ENCODE measurements around the gene DNAJC6.

Gene DNAJC6

GRCh38 chr1:65299328-65299727, 10.0 kb upstream of the DNAJC6 start:
- H3K4me1 ChIP-seq (ENCODE audit: low read depth, poor library complexity, severe bottlenecking), result no peaks in the 10 kb centered on the region
- no peak for TF ChIP-seq CTCF (conservative IDR thresholded peaks at IDR 0.05; ENCODE audit: low read depth, low read length)
- H3K4me3 ChIP-seq (IDR thresholded peaks at IDR 0.05; ENCODE audit: insufficient read depth, low read depth, low read length), result no peak overlapping the region
- no peaks in the 10 kb centered on the region for H3K79me2 ChIP-seq (ENCODE audit: insufficient read depth, low read depth)
- no peaks in the 10 kb centered on the region for H3K27me3 ChIP-seq (ENCODE audit: insufficient read depth, low read depth)
- no peak overlapping the region for H3K27ac ChIP-seq
- no peaks in the 10 kb centered on the region for H4K20me1 ChIP-seq (ENCODE audit: insufficient read depth)
- no peak overlapping the region for H3K4me2 ChIP-seq
- no peaks in the 10 kb centered on the region for H3K36me3 ChIP-seq (ENCODE audit: insufficient read depth)
- H3K9ac ChIP-seq, result no peak overlapping the region
- H2AFZ ChIP-seq (ENCODE audit: low read depth), result no peak overlapping the region

- Histone ChIP-seq H3K27ac (no peak overlapping the region), H3K79me2 (ENCODE audit: insufficient read depth, low read depth) (no peaks in the 10 kb centered on the region), H3K27me3 (ENCODE audit: insufficient read depth, low read depth) (no peaks in the 10 kb centered on the region), H3K36me3 (ENCODE audit: insufficient read depth) (no peaks in the 10 kb centered on the region), H3K4me1 (ENCODE audit: low read depth, poor library complexity, severe bottlenecking) (no peaks in the 10 kb centered on the region), H4K20me1 (ENCODE audit: insufficient read depth) (no peaks in the 10 kb centered on the region), H3K4me3 (IDR thresholded peaks at IDR 0.05; ENCODE audit: insufficient read depth, low read depth, low read length) (no peak overlapping the region), H3K4me2 (no peak overlapping the region), H3K9ac (no peak overlapping the region), H2AFZ (ENCODE audit: low read depth) (no peak overlapping the region)
- no peak for TF ChIP-seq CTCF (conservative IDR thresholded peaks at IDR 0.05; ENCODE audit: low read depth, low read length)
Measured at GRCh38 chr1:65308781-65309303, 501 bp upstream of the DNAJC6 start.

GRCh38 chr1:65310078-65310587, 790 bp downstream of the DNAJC6 start:
- no peak overlapping the region for H2AFZ ChIP-seq (ENCODE audit: low read depth)
- no peaks in the 10 kb centered on the region for H3K4me1 ChIP-seq (ENCODE audit: low read depth, poor library complexity, severe bottlenecking)
- no peaks in the 10 kb centered on the region for H4K20me1 ChIP-seq (ENCODE audit: insufficient read depth)
- no peak overlapping the region for H3K4me2 ChIP-seq
- H3K27me3 ChIP-seq (ENCODE audit: insufficient read depth, low read depth), result no peaks in the 10 kb centered on the region
- no peak overlapping the region for H3K27ac ChIP-seq
- H3K36me3 ChIP-seq (ENCODE audit: insufficient read depth), result no peaks in the 10 kb centered on the region
- H3K79me2 ChIP-seq (ENCODE audit: insufficient read depth, low read depth), result no peaks in the 10 kb centered on the region
- no peak overlapping the region for H3K9ac ChIP-seq
- H3K4me3 ChIP-seq (IDR thresholded peaks at IDR 0.05; ENCODE audit: insufficient read depth, low read depth, low read length), result no peak overlapping the region
- TF ChIP-seq CTCF (conservative IDR thresholded peaks at IDR 0.05; ENCODE audit: low read depth, low read length), result no peak

GRCh38 chr1:65311760-65312159, 2.4 kb downstream of the DNAJC6 start:
- H3K4me1 ChIP-seq (ENCODE audit: low read depth, poor library complexity, severe bottlenecking), result no peaks in the 10 kb centered on the region
- TF ChIP-seq CTCF (conservative IDR thresholded peaks at IDR 0.05; ENCODE audit: low read depth, low read length), result no peak
- H4K20me1 ChIP-seq (ENCODE audit: insufficient read depth), result no peaks in the 10 kb centered on the region
- no peaks in the 10 kb centered on the region for H3K27me3 ChIP-seq (ENCODE audit: insufficient read depth, low read depth)
- H3K36me3 ChIP-seq (ENCODE audit: insufficient read depth), result no peaks in the 10 kb centered on the region
- H3K9ac ChIP-seq, result no peak overlapping the region
- no peak overlapping the region for H3K4me3 ChIP-seq (IDR thresholded peaks at IDR 0.05; ENCODE audit: insufficient read depth, low read depth, low read length)
- no peaks in the 10 kb centered on the region for H3K79me2 ChIP-seq (ENCODE audit: insufficient read depth, low read depth)
- no peak overlapping the region for H3K27ac ChIP-seq
- no peak overlapping the region for H2AFZ ChIP-seq (ENCODE audit: low read depth)
- H3K4me2 ChIP-seq, result no peak overlapping the region

All from KMS-11 (cell line).